Chondrocyte (in vitro differentiated cells): Measurements from ENCODE around the gene ERBB4. TPM values are rescaled to one million over a fixed set of nuclear protein-coding genes. Genes with fewer than 3 reads are reported as not detected.

Source experiments
- DNase-seq: peaks from one replicate; pipeline ENCODE4 v3.0.0; 2021; ENCODE audit warnings: mixed read lengths, low spot score
- H3K27ac Mint-ChIP-seq: one replicate; pipeline ENCODE4 v1.8.0; 2021; ENCODE audit warnings: mild to moderate bottlenecking, moderate library complexity, mixed read lengths; ENCODE audit not compliant: unreplicated experiment
- H3K27me3 Mint-ChIP-seq: 2 replicates; pipeline ENCODE4 v1.8.0; 2021; ENCODE audit warnings: low read depth, mixed read lengths
- H3K36me3 Mint-ChIP-seq: 2 replicates; pipeline ENCODE4 v1.8.0; 2021; ENCODE audit warnings: low read depth, mixed read lengths
- H3K4me1 Mint-ChIP-seq: 2 replicates; pipeline ENCODE4 v1.8.0; 2021; ENCODE audit warnings: low read depth, mild to moderate bottlenecking, mixed read lengths
- H3K4me3 Mint-ChIP-seq: one replicate; pipeline ENCODE4 v1.8.0; 2021; ENCODE audit warnings: mild to moderate bottlenecking, moderate library complexity, mixed read lengths; ENCODE audit not compliant: unreplicated experiment
- H3K9me3 Mint-ChIP-seq: 2 replicates; pipeline ENCODE4 v1.8.0; 2021; ENCODE audit warnings: low read depth, mixed read lengths
- total RNA-seq: library from RNA; stranded (reverse); gene quantifications from 3 replicates; pipeline ENCODE4 v1.2.1, GENCODE V29; 2021
- TF ChIP-seq, protein P1 (sequence below): fragments of 200-600 bp; sonication (generic); IDR thresholded peaks from 2 replicates; pipeline ENCODE4 v1.5.0; 2021; ENCODE audit warnings: antibody characterized with exemption, mild to moderate bottlenecking, moderate library complexity

ERBB4 gene
- total RNA-seq, 1 donor from 2014 or later, result 1.3 TPM

DNA sequence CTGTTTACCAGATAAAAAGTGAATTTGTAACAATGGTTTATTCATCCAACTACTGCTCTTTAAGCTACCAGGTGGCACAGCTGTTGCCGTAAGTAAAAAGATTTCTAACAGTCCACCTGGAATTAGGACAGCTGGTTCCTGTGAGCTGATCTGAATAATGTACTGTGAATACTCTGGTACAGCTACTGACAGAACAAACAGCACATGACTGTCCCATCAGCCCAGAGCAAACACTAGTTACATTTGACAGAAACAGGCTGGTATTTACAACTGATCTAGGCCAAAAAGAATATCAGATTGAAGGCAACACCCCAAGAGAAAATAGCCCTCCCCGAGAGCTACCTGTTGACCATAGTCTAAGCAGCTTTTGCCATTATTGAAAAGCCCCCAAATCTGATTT, 1141.8 kb downstream of the ERBB4 start:
- TF ChIP-seq, protein P1, sequence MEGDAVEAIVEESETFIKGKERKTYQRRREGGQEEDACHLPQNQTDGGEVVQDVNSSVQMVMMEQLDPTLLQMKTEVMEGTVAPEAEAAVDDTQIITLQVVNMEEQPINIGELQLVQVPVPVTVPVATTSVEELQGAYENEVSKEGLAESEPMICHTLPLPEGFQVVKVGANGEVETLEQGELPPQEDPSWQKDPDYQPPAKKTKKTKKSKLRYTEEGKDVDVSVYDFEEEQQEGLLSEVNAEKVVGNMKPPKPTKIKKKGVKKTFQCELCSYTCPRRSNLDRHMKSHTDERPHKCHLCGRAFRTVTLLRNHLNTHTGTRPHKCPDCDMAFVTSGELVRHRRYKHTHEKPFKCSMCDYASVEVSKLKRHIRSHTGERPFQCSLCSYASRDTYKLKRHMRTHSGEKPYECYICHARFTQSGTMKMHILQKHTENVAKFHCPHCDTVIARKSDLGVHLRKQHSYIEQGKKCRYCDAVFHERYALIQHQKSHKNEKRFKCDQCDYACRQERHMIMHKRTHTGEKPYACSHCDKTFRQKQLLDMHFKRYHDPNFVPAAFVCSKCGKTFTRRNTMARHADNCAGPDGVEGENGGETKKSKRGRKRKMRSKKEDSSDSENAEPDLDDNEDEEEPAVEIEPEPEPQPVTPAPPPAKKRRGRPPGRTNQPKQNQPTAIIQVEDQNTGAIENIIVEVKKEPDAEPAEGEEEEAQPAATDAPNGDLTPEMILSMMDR, result no peak
- H3K9me3 Mint-ChIP-seq, result no peaks in the 10 kb centered on the region
- no peaks in the 10 kb centered on the region for H3K4me1 Mint-ChIP-seq
- H3K36me3 Mint-ChIP-seq, result no peaks in the 10 kb centered on the region
- H3K27me3 Mint-ChIP-seq, result no peaks in the 10 kb centered on the region
- no peak for DNase-seq
- H3K4me3 Mint-ChIP-seq, result no peak overlapping the region
- H3K27ac Mint-ChIP-seq, result no peak overlapping the region

DNA sequence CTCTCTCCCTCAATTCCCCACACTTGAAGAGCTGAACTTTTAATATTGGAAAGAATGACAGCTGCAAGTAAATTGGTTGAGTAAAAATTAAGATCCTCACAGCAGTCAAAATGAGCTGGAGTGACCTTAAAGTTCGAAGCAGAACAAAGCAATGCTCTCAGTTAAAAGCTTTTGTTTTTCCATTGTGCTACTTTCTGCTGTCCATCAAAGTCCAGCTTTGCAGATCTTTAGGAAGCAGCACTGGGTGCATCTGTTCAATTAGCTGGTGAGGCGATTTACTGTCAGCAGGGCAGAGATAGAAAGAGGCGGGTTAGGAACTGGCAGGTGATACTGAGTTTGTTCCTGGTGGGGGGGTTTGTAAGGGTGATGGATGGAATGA, 1147.4 kb downstream of the ERBB4 start:
- H3K36me3 Mint-ChIP-seq, result no peaks in the 10 kb centered on the region
- no peak overlapping the region for H3K4me3 Mint-ChIP-seq
- no peaks in the 10 kb centered on the region for H3K4me1 Mint-ChIP-seq
- H3K27ac Mint-ChIP-seq, result no peak overlapping the region
- no peaks in the 10 kb centered on the region for H3K9me3 Mint-ChIP-seq
- H3K27me3 Mint-ChIP-seq, result no peaks in the 10 kb centered on the region
- TF ChIP-seq, protein P1, result no peak
- no peak for DNase-seq

DNA sequence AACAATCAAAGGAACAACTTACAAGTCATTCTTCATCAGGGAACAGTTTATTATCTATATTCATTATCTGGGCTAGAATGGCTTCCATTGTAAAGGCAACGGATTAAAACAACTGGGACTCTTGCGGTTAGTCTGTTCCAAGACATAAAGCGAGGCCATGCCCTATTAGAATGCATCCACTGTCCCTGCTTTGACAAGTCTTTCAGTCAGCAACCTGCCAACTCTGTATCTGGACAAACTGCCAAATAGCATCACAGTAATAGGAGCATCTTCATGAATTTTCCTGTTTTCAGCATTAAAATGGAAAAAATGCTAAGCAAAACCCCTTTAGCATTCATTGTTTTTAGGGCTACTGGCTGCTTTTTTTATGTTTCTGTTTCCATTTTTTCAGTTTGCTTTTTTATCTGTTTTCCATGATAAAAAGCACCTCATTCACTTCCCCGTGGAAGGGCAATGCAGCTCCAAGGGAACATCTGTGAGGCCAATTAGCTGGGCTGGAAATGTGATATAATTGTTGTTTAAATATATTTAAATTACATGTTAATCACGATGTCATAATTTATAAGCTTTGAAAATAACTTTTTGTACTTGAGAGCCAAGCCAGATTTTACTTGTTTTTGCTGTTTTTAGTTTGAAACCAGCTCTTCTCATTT, 1147.9 kb downstream of the ERBB4 start:
- no peaks in the 10 kb centered on the region for H3K9me3 Mint-ChIP-seq
- H3K4me3 Mint-ChIP-seq, result no peak overlapping the region
- TF ChIP-seq, protein P1, result no peak
- no peaks in the 10 kb centered on the region for H3K27me3 Mint-ChIP-seq
- DNase-seq, result no peak
- no peak overlapping the region for H3K27ac Mint-ChIP-seq
- H3K4me1 Mint-ChIP-seq, result no peaks in the 10 kb centered on the region
- H3K36me3 Mint-ChIP-seq, result no peaks in the 10 kb centered on the region

DNA sequence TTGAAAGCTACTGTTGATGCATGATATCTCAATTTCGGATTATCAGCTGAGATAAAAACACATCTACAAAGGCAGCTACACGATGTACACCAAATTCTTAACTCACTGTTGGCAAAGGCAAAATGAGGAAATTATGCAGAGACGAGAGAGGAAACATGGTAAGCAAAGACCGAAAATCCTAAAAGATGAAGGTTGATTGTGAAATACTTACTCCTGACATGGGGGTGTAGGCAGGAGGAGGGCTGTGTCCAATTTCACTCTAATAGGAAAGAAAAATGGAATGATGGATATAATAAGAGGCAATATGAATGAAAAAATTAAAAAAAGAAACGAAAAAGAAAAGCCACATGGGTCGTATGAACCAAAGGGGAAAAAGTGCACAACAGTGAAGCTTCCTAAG, 1150.9 kb downstream of the ERBB4 start:
- no peak overlapping the region for H3K27ac Mint-ChIP-seq
- H3K27me3 Mint-ChIP-seq, result no peaks in the 10 kb centered on the region
- no peaks in the 10 kb centered on the region for H3K9me3 Mint-ChIP-seq
- no peak for DNase-seq
- no peaks in the 10 kb centered on the region for H3K36me3 Mint-ChIP-seq
- H3K4me3 Mint-ChIP-seq, result no peak overlapping the region
- H3K4me1 Mint-ChIP-seq, result no peaks in the 10 kb centered on the region
- TF ChIP-seq, protein P1, result no peak

DNA sequence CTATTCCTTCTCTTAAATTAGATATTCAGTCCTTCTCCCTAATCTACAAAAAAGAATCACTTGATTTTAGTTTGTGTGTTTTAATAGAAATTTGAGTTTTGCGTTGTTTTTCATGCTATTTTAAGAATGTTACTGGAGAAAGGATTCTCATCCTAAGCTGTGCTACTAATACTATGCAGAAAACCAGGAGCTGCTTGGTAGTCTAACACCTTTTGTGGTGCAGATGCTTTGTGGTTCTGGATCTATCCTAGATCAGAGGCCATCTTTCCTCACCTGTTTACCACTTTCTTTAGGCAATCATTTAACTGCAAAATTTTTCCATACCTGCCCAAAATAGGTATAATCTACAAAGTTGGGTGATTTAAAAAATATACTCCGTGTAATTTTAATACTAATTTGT, 1158.6 kb downstream of the ERBB4 start:
- Mint-ChIP-seq H3K4me3 (no peak overlapping the region), H3K9me3 (no peaks in the 10 kb centered on the region), H3K4me1 (no peaks in the 10 kb centered on the region), H3K27me3 (peaks cover 1% of the 10 kb centered on the region), H3K27ac (no peak overlapping the region), H3K36me3 (no peaks in the 10 kb centered on the region)
- TF ChIP-seq, protein P1, result no peak
- no peak for DNase-seq
